RWPE2 (cell line): ENCODE data around the gene ZCCHC10.
"Not testable (repeated sequence)": the region's sequence is repeated elsewhere in the genome, so short reads cannot be mapped to it uniquely, and the experiment has no call there.

Experiments used
- ATAC-seq: fragments of 200-7000 bp; cut with Tn5 transposase; 3 replicates; pipeline ENCODE4 v1.9.1; 2021; ENCODE audit warnings: low read depth
- DNase-seq: peaks from one replicate; pipeline ENCODE4 v3.0.0-alpha.2; 2020; ENCODE audit warnings: low spot score
- H3K27ac ChIP-seq: fragments of 450-650 bp; 2 replicates; pipeline ENCODE4 v1.5.1; 2017; ENCODE audit warnings: mild to moderate bottlenecking; ENCODE audit not compliant: poor library complexity, severe bottlenecking
- H3K27me3 ChIP-seq: fragments of 250-450 bp; sonication (Bioruptor Pico); 2 replicates; pipeline ENCODE4 v1.5.1; 2021; ENCODE audit warnings: mild to moderate bottlenecking, moderate library complexity; ENCODE audit not compliant: insufficient read depth, poor library complexity, severe bottlenecking
- H3K36me3 ChIP-seq: fragments of 250-450 bp; sonication (Bioruptor Pico); 2 replicates; pipeline ENCODE4 v1.5.1; 2020; ENCODE audit warnings: low read depth, mild to moderate bottlenecking, moderate library complexity
- H3K4me1 ChIP-seq: fragments of 250-450 bp; sonication (Bioruptor Pico); 2 replicates; pipeline ENCODE4 v1.5.1; 2021; ENCODE audit warnings: mild to moderate bottlenecking, moderate library complexity; ENCODE audit not compliant: insufficient read depth, poor library complexity, severe bottlenecking
- H3K4me3 ChIP-seq: fragments of 250-450 bp; sonication (Bioruptor Pico); 2 replicates; pipeline ENCODE4 v1.5.1; 2021; ENCODE audit warnings: mild to moderate bottlenecking, moderate library complexity; ENCODE audit not compliant: severe bottlenecking
- H3K9me3 ChIP-seq: fragments of 250-450 bp; sonication (Bioruptor Pico); 2 replicates; pipeline ENCODE4 v1.5.1; 2021; ENCODE audit warnings: mild to moderate bottlenecking, moderate library complexity; ENCODE audit not compliant: severe bottlenecking
- CTCF ChIP-seq: fragments of 450-650 bp; IDR thresholded peaks from one replicate; pipeline ENCODE4 v1.5.1; 2017; ENCODE audit warnings: mild to moderate bottlenecking, moderate library complexity; ENCODE audit not compliant: poor library complexity, severe bottlenecking

The ZCCHC10 gene

GRCh38 chr5:133032852-133033742 is 6.7 kb upstream of the ZCCHC10 start:
- H3K36me3 ChIP-seq = no peaks in the 10 kb centered on the region
- ATAC-seq = no peak
- no peak for DNase-seq
- no peaks in the 10 kb centered on the region for H3K9me3 ChIP-seq
- H3K4me1 ChIP-seq = no peaks in the 10 kb centered on the region
- TF ChIP-seq CTCF = no peak
- no peaks in the 10 kb centered on the region for H3K27me3 ChIP-seq
- no peak overlapping the region for H3K4me3 ChIP-seq
- H3K27ac ChIP-seq = no peak overlapping the region

- H3K4me1 ChIP-seq = no peaks in the 10 kb centered on the region
- DNase-seq = no peak
- TF ChIP-seq CTCF = no peak
- no peak overlapping the region for H3K4me3 ChIP-seq
- no peaks in the 10 kb centered on the region for H3K36me3 ChIP-seq
- no peaks in the 10 kb centered on the region for H3K9me3 ChIP-seq
- no peak overlapping the region for H3K27ac ChIP-seq
- no peaks in the 10 kb centered on the region for H3K27me3 ChIP-seq
- no peak for ATAC-seq
These were observed 4.1 kb upstream of the ZCCHC10 start for GRCh38 chr5:133030343-133031005.

GRCh38 chr5:133029416-133029815 is 3.1 kb upstream of the ZCCHC10 start:
- no peaks in the 10 kb centered on the region for H3K9me3 ChIP-seq
- H3K4me3 ChIP-seq = no peak overlapping the region
- ATAC-seq = no peak
- H3K27me3 ChIP-seq = no peaks in the 10 kb centered on the region
- no peak for TF ChIP-seq CTCF
- DNase-seq = no peak
- no peaks in the 10 kb centered on the region for H3K4me1 ChIP-seq
- no peak overlapping the region for H3K27ac ChIP-seq
- peaks cover 3% of the 10 kb centered on the region; the same call in 1 of the 2 replicates for H3K36me3 ChIP-seq

- Histone ChIP-seq H3K4me3 (peak overlapping the region; percentile 73), H3K27me3 (no peaks in the 10 kb centered on the region), H3K36me3 (peaks cover 24% of the 10 kb centered on the region), H3K27ac (peak overlapping the region; percentile 65), H3K4me1 (no peaks in the 10 kb centered on the region), H3K9me3 (no peaks in the 10 kb centered on the region)
- TF ChIP-seq CTCF = no peak
- ATAC-seq (peak; percentile 5), DNase-seq (no peak)
These were observed 360 bp upstream of the ZCCHC10 start for GRCh38 chr5:133026664-133027153.

- not testable (repeated sequence) for H3K4me1 ChIP-seq, H3K4me3 ChIP-seq, H3K9me3 ChIP-seq, H3K27me3 ChIP-seq, H3K27ac ChIP-seq, DNase-seq, ATAC-seq
- H3K36me3 ChIP-seq = peaks cover 43% of the 10 kb centered on the region
These were observed 6.9 kb downstream of the ZCCHC10 start for GRCh38 chr5:133019471-133019870.
